Right atrium auricular region (tissue), 2 donors: Measurements from ENCODE around the gene TBC1D8. TPM values are rescaled to one million over a fixed set of nuclear protein-coding genes. Genes with fewer than 3 reads are reported as not detected.

Source experiments
- DNase-seq: peaks from one replicate; pipeline ENCODE4 v3.0.0-alpha.2; 2019; ENCODE audit warnings: low spot score
- H3K27ac ChIP-seq, 2 donors: fragments of 200-600 bp; sonication (generic); 1 replicate in 1 of 2; 2 replicates in 1 of 2; pipeline ENCODE4 v1.5.1; 2016 to 2019
- H3K27me3 ChIP-seq, 2 donors: fragments of 200-600 bp; sonication (generic); one replicate each; pipeline versions ENCODE4 v1.5.1 to v1.6.0; 2017 to 2019
- H3K36me3 ChIP-seq: fragments of 200-600 bp; sonication (generic); one replicate; pipeline ENCODE4 v1.5.1; 2016
- H3K4me1 ChIP-seq, 2 donors: fragments of 200-600 bp; sonication (generic); one replicate each; pipeline versions ENCODE4 v1.5.1 to v1.6.0; 2017 to 2019
- H3K4me3 ChIP-seq, 2 donors: fragments of 200-600 bp; sonication (generic); 1 replicate in 1 of 2; 2 replicates in 1 of 2; pipeline ENCODE4 v1.5.1; 2017 to 2019; ENCODE audit warnings: mild to moderate bottlenecking in 1 of 2, moderate library complexity in 1 of 2
- H3K9me3 ChIP-seq, 2 donors: fragments of 200-600 bp; sonication (generic); one replicate each; pipeline ENCODE4 v1.5.1; 2019
- CTCF ChIP-seq, 2 donors: fragments of 200-600 bp; sonication (generic); IDR thresholded peaks; one replicate each; pipeline ENCODE4 v1.5.1; 2019; ENCODE audit warnings: antibody characterized with exemption in 2 of 2
- total RNA-seq, 2 donors: library from RNA; depleted of rRNA; stranded (reverse); fragments of >200 nt; gene quantifications; one replicate each; pipeline ENCODE4 v1.1.0, GENCODE V29; 2016

The TBC1D8 gene
- total RNA-seq, 2 donors from 2014 or later: 42.3 to 50.3 TPM

DNA sequence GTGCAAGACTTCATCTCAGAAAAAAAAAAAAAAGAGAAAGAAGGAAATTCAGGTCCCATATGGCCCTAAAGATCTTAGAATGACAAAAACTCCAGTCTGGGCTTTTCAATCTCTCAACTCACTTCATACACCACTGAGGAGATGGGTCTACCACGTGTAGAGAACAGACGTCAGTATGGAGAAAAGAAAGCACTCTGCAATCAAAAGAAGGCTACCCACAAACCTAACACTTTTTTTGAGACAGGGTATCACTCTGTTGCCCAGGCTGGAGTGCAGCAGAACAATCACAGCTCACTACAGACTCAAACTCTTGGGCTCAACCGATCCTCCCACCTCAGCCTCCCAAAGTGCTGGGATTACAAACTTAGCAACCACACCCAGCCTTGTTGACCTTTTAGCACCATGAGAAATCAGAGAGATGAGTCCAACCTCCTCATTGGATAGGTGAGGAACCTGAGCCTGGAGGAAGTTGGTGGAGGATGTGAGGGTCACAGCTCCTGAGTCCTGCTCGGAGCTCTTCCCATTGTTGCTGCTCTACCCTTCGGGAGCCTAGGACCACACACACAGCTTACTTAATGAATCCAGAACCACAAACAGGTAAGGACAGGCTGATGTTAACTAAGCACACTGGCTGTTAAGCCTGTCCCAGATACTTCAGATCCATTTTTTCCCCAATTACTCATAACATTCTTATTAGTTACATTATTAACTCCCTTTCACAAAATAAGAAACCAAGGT lies 23.7 kb downstream of the TBC1D8 start:
- TF ChIP-seq CTCF (IDR thresholded peaks at IDR 0.05): no peak
- DNase-seq: no peak
- H3K36me3 ChIP-seq: no peaks in the 10 kb centered on the region
- peak overlapping the region; percentile 20 to 89 for H3K27ac ChIP-seq
- H3K4me1 ChIP-seq: peaks cover 0 to 64% of the 10 kb centered on the region in 2 donors
- no peaks in the 10 kb centered on the region for H3K27me3 ChIP-seq
- H3K4me3 ChIP-seq: no peak overlapping the region
- H3K9me3 ChIP-seq: no peaks in the 10 kb centered on the region

DNA sequence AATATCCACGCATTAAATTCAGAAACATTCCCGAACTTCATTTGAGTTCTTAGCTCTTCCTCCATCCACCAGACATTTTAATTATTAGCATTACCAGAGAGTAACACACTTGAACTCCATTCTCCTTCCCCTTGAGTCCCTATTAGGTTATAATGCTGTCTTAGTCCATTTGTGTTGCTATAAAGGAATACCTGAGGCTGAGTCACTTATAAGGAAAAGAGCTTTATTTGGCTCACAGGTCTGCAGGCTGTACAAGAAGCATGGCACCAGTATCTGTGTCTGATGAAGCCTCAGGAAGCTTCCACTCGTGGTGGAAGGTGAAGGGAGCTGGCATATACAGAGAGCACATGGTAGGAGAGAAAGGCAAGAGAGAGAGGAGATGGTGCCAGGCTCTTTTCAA lies 25.4 kb downstream of the TBC1D8 start:
- no peak for TF ChIP-seq CTCF (IDR thresholded peaks at IDR 0.05)
- Histone ChIP-seq H3K36me3 (no peaks in the 10 kb centered on the region), H3K27ac (peak overlapping the region; percentile 89 to 98), H3K9me3 (no peaks in the 10 kb centered on the region), H3K4me1 (peaks cover 0 to 75% of the 10 kb centered on the region in 2 donors), H3K27me3 (no peaks in the 10 kb centered on the region), H3K4me3 (no peak overlapping the region)
- DNase-seq: no peak

DNA sequence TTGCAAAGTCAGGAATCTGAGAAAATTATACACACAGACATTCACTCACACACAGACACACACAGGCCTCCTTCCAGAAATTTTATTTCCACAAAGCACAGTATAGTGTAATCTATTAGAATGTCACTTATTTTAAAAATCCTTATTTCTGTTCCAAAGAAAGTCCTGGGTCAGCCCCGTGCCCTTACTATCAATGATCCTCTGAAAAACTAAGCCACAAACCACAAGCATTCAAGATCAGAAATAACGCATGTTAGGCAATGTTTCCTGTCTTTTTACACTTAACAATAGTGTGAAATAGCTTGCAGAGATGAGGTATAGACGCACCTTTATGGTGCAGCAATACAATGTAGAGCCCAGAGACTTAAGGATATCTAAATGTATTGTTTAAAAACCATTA lies 25.8 kb downstream of the TBC1D8 start:
- Histone ChIP-seq H3K36me3 (no peaks in the 10 kb centered on the region), H3K9me3 (no peaks in the 10 kb centered on the region), H3K27me3 (no peaks in the 10 kb centered on the region), H3K4me3 (no peak overlapping the region), H3K4me1 (peaks cover 0 to 75% of the 10 kb centered on the region in 2 donors), H3K27ac (peak overlapping the region; percentile 89 to 98)
- no peak for TF ChIP-seq CTCF (IDR thresholded peaks at IDR 0.05)
- DNase-seq: no peak

GRCh38 chr2:101124643-101125366 lies 26.4 kb downstream of the TBC1D8 start:
- Histone ChIP-seq H3K36me3 (no peaks in the 10 kb centered on the region), H3K4me1 (peaks cover 0 to 75% of the 10 kb centered on the region in 2 donors), H3K4me3 (peak overlapping the region in 1 of 2 donors; percentile 5), H3K9me3 (no peaks in the 10 kb centered on the region), H3K27ac (peak overlapping the region; percentile 89 to 98), H3K27me3 (no peaks in the 10 kb centered on the region)
- no peak for TF ChIP-seq CTCF (IDR thresholded peaks at IDR 0.05)
- DNase-seq: peak; percentile 92

DNA sequence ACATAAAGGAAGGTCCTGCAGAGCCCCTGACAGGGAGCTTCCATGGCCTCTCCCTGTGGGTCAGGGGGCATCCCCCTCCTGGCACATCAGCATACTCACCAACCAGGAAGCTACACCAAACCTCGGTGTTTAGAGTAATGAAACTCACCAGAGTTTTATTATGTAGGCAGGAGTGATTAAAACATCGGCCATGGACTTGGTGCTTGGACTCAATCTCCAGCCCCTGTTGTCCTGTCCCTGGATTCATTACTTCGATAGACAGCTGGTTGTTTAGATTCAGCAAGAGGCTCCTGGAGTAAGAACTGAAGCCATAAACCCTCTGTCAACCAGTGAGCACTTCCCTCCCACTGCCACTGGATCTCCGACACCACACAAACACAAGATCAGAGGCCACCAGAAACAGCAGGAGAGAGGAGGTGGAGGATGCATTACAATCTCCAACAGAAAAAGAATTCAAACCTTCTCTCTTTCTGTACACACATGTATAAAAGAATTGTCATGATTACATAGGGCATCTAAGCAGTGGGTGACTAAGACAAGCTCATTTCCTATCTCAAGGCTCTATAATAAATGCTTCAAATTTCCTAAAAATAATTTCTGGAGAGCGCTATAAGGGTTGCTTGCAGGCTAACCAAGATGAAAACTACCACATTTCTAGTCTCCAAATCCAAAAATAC lies 27.2 kb downstream of the TBC1D8 start:
- Histone ChIP-seq H3K27ac (peak overlapping the region; percentile 89 to 98), H3K9me3 (no peaks in the 10 kb centered on the region), H3K4me1 (peaks cover 0 to 82% of the 10 kb centered on the region in 2 donors), H3K27me3 (no peaks in the 10 kb centered on the region), H3K4me3 (no peak overlapping the region), H3K36me3 (no peaks in the 10 kb centered on the region)
- no peak for TF ChIP-seq CTCF (IDR thresholded peaks at IDR 0.05)
- DNase-seq: no peak
